RWPE2 (cell line): Measurements from ENCODE around the gene STK4.

Experiments used
- ATAC-seq: fragments of 200-7000 bp; cut with Tn5 transposase; 3 replicates; pipeline ENCODE4 v1.9.1; 2021; ENCODE audit warnings: low read depth
- DNase-seq: peaks from one replicate; pipeline ENCODE4 v3.0.0-alpha.2; 2020; ENCODE audit warnings: low spot score
- H3K27ac ChIP-seq: fragments of 450-650 bp; 2 replicates; pipeline ENCODE4 v1.5.1; 2017; ENCODE audit warnings: mild to moderate bottlenecking; ENCODE audit not compliant: poor library complexity, severe bottlenecking
- H3K27me3 ChIP-seq: fragments of 250-450 bp; sonication (Bioruptor Pico); 2 replicates; pipeline ENCODE4 v1.5.1; 2021; ENCODE audit warnings: mild to moderate bottlenecking, moderate library complexity; ENCODE audit not compliant: insufficient read depth, poor library complexity, severe bottlenecking
- H3K36me3 ChIP-seq: fragments of 250-450 bp; sonication (Bioruptor Pico); 2 replicates; pipeline ENCODE4 v1.5.1; 2020; ENCODE audit warnings: low read depth, mild to moderate bottlenecking, moderate library complexity
- H3K4me1 ChIP-seq: fragments of 250-450 bp; sonication (Bioruptor Pico); 2 replicates; pipeline ENCODE4 v1.5.1; 2021; ENCODE audit warnings: mild to moderate bottlenecking, moderate library complexity; ENCODE audit not compliant: insufficient read depth, poor library complexity, severe bottlenecking
- H3K4me3 ChIP-seq: fragments of 250-450 bp; sonication (Bioruptor Pico); 2 replicates; pipeline ENCODE4 v1.5.1; 2021; ENCODE audit warnings: mild to moderate bottlenecking, moderate library complexity; ENCODE audit not compliant: severe bottlenecking
- H3K9me3 ChIP-seq: fragments of 250-450 bp; sonication (Bioruptor Pico); 2 replicates; pipeline ENCODE4 v1.5.1; 2021; ENCODE audit warnings: mild to moderate bottlenecking, moderate library complexity; ENCODE audit not compliant: severe bottlenecking
- TF ChIP-seq, protein P1 (sequence below): fragments of 450-650 bp; IDR thresholded peaks from one replicate; pipeline ENCODE4 v1.5.1; 2017; ENCODE audit warnings: mild to moderate bottlenecking, moderate library complexity; ENCODE audit not compliant: poor library complexity, severe bottlenecking

Gene STK4

DNA sequence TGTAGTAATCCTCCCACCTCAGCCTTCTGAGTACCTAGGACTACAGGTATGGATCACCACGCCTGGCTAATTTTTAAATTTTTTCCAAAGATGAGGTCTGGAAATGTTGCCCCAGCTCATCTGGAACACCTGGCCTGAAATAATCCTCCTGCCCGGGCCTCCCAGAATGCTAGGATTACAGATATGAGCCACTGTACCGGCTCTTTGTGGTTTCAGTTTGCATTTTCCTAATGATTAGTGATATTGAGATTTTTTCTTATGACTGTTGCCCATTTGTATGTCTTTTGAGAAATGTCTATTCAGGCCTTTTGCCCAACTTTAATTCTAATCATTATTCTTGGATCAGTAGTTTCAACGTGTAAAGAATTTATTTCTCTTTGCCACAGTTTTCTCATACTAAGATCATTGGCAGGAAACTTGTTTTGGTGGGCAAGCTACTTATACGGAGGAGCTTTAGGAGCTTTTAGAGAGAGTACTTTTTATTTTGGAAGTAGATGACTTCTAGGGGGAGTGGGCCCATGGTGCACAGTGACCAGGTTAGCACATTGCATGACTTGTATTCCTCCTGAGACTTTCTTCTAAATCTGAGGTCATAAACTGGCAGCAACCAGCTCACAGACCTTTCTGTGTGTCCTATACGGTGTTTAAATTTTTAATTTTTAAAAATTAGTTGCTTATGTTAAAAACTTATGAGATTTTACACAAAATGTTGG is 62.3 kb downstream of the STK4 start:
- H3K9me3 ChIP-seq: no peaks in the 10 kb centered on the region
- no peak for ATAC-seq
- H3K27me3 ChIP-seq: no peaks in the 10 kb centered on the region
- H3K36me3 ChIP-seq: peaks cover 58% of the 10 kb centered on the region
- TF ChIP-seq, protein P1, sequence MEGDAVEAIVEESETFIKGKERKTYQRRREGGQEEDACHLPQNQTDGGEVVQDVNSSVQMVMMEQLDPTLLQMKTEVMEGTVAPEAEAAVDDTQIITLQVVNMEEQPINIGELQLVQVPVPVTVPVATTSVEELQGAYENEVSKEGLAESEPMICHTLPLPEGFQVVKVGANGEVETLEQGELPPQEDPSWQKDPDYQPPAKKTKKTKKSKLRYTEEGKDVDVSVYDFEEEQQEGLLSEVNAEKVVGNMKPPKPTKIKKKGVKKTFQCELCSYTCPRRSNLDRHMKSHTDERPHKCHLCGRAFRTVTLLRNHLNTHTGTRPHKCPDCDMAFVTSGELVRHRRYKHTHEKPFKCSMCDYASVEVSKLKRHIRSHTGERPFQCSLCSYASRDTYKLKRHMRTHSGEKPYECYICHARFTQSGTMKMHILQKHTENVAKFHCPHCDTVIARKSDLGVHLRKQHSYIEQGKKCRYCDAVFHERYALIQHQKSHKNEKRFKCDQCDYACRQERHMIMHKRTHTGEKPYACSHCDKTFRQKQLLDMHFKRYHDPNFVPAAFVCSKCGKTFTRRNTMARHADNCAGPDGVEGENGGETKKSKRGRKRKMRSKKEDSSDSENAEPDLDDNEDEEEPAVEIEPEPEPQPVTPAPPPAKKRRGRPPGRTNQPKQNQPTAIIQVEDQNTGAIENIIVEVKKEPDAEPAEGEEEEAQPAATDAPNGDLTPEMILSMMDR: no peak
- no peak overlapping the region for H3K4me3 ChIP-seq
- peaks cover 10% of the 10 kb centered on the region for H3K4me1 ChIP-seq
- no peak overlapping the region for H3K27ac ChIP-seq
- no peak for DNase-seq

DNA sequence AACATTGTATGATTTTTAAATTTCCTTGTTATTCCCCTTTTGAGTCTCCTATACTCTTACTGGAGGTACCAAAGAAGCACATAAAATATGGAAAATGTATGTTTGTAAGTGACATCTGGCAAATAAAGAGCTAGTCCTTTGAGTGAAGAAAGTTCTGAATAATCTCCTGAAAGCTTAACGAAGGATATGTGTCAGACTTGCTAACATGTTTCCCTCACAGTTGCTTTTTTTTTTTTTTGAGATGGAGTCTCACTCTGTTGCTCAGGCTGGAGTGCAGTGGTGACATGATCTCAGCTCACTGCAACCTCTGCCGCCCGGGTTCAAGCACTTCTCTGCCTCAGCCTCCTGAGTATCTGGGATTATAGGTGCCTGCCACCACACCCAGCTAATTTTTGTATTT is 63.6 kb downstream of the STK4 start:
- Histone ChIP-seq H3K36me3 (peaks cover 61% of the 10 kb centered on the region), H3K27ac (no peak overlapping the region)
- ATAC-seq: no peak

DNA sequence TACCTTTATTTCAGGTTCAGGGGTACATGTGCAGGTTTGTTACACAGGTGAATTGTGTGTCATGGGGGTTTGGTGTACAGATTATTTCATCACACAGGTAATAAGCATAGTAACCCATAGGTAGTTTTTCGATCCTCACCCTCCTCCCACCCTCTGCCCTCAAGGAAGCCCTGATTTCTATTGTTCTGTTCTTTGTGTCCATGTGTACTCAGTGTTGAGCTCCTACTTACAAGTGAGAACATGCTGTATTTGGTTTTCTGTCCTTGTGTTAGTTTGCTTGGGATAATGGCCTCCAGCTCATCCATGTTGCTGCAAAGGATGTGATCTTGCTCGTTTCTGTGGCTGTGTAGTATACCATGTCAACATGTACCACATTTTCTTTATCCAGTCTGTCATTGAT is 66.0 kb downstream of the STK4 start:
- H3K27me3 ChIP-seq: no peaks in the 10 kb centered on the region
- DNase-seq: no peak
- no peaks in the 10 kb centered on the region for H3K9me3 ChIP-seq
- no peak overlapping the region for H3K27ac ChIP-seq
- ATAC-seq: peak; percentile 27; the same call in 1 of the 3 replicates
- TF ChIP-seq, protein P1: no peak
- H3K4me3 ChIP-seq: no peak overlapping the region
- peaks cover 45% of the 10 kb centered on the region for H3K4me1 ChIP-seq
- peaks cover 50% of the 10 kb centered on the region for H3K36me3 ChIP-seq

More for the DNA sequence above, 63.6 kb downstream of the STK4 start:
- peaks cover 21% of the 10 kb centered on the region for H3K4me1 ChIP-seq
- DNase-seq: no peak
- no peak overlapping the region for H3K4me3 ChIP-seq
- H3K27me3 ChIP-seq: no peaks in the 10 kb centered on the region
- TF ChIP-seq, protein P1: no peak
- H3K9me3 ChIP-seq: no peaks in the 10 kb centered on the region

DNA sequence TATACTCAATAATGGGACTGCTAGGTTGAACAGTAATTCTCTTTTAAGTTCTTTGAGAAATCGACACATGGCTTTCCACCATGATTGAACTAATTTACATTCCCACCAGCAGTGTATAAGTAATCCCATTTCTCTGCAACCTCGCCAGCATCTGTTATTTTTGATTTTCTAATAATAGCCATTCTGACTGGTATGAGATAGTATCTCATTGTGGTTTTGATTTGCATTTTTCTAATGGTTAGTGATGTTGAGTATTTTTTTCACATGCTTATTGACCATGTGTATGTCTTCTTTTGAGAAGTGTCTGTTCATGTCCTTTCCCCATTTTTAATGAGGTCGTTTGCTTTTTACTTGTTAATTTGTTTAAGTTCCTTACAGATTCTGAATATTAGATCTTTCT is 66.5 kb downstream of the STK4 start:
- H3K27me3 ChIP-seq: no peaks in the 10 kb centered on the region
- H3K9me3 ChIP-seq: no peaks in the 10 kb centered on the region
- ATAC-seq (no peak), DNase-seq (no peak)
- H3K36me3 ChIP-seq: peaks cover 46% of the 10 kb centered on the region
- H3K27ac ChIP-seq: no peak overlapping the region
- H3K4me3 ChIP-seq: no peak overlapping the region
- TF ChIP-seq, protein P1: no peak
- H3K4me1 ChIP-seq: peaks cover 50% of the 10 kb centered on the region

DNA sequence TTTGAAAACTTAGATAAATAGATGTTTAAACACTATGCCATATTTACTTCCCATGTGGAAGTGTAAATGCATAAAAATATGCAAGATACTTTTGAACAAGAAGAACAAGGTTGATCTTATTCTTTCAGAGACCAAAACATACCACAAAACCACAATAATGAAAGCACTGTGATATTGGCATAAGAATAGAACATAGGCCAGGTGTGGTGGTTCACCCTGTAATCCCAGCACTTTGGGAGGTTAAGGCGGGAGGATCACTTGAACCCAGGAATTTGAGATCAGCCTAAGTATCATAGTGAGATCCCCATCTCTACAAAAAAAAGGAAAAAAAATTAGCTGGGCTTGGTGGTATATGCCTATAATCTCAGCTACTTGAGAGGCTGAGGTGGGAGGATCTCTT is 68.1 kb downstream of the STK4 start:
- peak overlapping the region; percentile 76 for H3K27ac ChIP-seq
- H3K36me3 ChIP-seq: peaks cover 39% of the 10 kb centered on the region
- TF ChIP-seq, protein P1: no peak
- H3K9me3 ChIP-seq: no peaks in the 10 kb centered on the region
- no peak for ATAC-seq
- no peak for DNase-seq
- H3K27me3 ChIP-seq: no peaks in the 10 kb centered on the region
- peaks cover 66% of the 10 kb centered on the region for H3K4me1 ChIP-seq
- no peak overlapping the region for H3K4me3 ChIP-seq
